Stimulated activated memory B cell treated with anti-CD40 and anti-IgM and Interleukin-4, amounts not matched to agents 10 μg/mL and 1 μg/mL and 100 μg/mL, for 72 hours (primary cell): ENCODE data around the gene RPS6KA5.
A peak's percentile ranks its signal among the peaks of the same experiment; 100 is the strongest.

Experiments used
- ATAC-seq: fragments of 150-1000 bp; cut with Tn5 transposase; 2 replicates; pipeline ENCODE4 v1.10.0; 2021
- H3K27ac Mint-ChIP-seq: one replicate; pipeline ENCODE4 v1.8.0; 2022; ENCODE audit warnings: mild to moderate bottlenecking, mixed read lengths
- H3K27me3 Mint-ChIP-seq: one replicate; pipeline ENCODE4 v1.8.0; 2022; ENCODE audit warnings: mixed read lengths
- H3K36me3 Mint-ChIP-seq: one replicate; pipeline ENCODE4 v1.8.0; 2022; ENCODE audit warnings: mixed read lengths
- H3K4me1 Mint-ChIP-seq: one replicate; pipeline ENCODE4 v1.8.0; 2022; ENCODE audit warnings: mixed read lengths
- H3K4me3 Mint-ChIP-seq: one replicate; pipeline ENCODE4 v1.8.0; 2022; ENCODE audit warnings: mild to moderate bottlenecking, moderate library complexity, mixed read lengths
- H3K9me3 Mint-ChIP-seq: one replicate; pipeline ENCODE4 v1.8.0; 2022; ENCODE audit warnings: mixed read lengths

RPS6KA5 gene

DNA sequence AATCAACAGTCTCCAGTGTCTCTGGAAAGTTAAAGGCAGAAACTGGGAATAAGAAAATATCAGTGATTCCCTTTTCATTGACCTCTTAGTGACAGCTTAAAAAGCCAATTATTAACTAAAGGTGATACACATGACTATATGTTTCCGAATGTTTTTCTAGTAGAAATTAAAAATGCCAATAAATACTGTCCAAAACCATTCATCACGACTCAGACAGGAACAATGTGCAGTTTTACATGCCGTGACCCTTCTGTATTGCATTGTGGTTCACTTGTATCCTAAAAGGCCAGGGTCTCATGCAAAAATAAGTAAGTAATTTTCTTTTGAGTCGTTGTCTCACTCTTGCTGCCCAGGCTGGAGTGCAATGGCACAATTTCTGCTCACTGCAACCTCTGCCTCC is 138.3 kb downstream of the RPS6KA5 start:
- Mint-ChIP-seq H3K36me3 (peaks cover 32% of the 10 kb centered on the region), H3K9me3 (no peaks in the 10 kb centered on the region), H3K27ac (no peak overlapping the region), H3K27me3 (no peaks in the 10 kb centered on the region), H3K4me3 (no peak overlapping the region), H3K4me1 (no peaks in the 10 kb centered on the region)
- no peak for ATAC-seq

- peaks cover 13% of the 10 kb centered on the region for H3K36me3 Mint-ChIP-seq
- no peak overlapping the region for H3K4me3 Mint-ChIP-seq
- ATAC-seq = no peak
- peaks cover 30% of the 10 kb centered on the region for H3K4me1 Mint-ChIP-seq
- H3K9me3 Mint-ChIP-seq = no peaks in the 10 kb centered on the region
- H3K27ac Mint-ChIP-seq = peak overlapping the region; percentile 37
- H3K27me3 Mint-ChIP-seq = no peaks in the 10 kb centered on the region
Observed at GRCh38 chr14:90911121-90911520, 149.3 kb downstream of the RPS6KA5 start.

- peaks cover 31% of the 10 kb centered on the region for H3K4me1 Mint-ChIP-seq
- no peaks in the 10 kb centered on the region for H3K27me3 Mint-ChIP-seq
- H3K36me3 Mint-ChIP-seq = peaks cover 7% of the 10 kb centered on the region
- ATAC-seq = no peak
- no peak overlapping the region for H3K27ac Mint-ChIP-seq
- no peaks in the 10 kb centered on the region for H3K9me3 Mint-ChIP-seq
- no peak overlapping the region for H3K4me3 Mint-ChIP-seq
Observed at GRCh38 chr14:90907178-90907577, 153.3 kb downstream of the RPS6KA5 start.

GRCh38 chr14:90905531-90905930 is 154.9 kb downstream of the RPS6KA5 start:
- no peaks in the 10 kb centered on the region for H3K36me3 Mint-ChIP-seq
- peaks cover 17% of the 10 kb centered on the region for H3K4me1 Mint-ChIP-seq
- no peak overlapping the region for H3K4me3 Mint-ChIP-seq
- ATAC-seq = peak; percentile 91
- peak overlapping the region; percentile 76 for H3K27ac Mint-ChIP-seq
- no peaks in the 10 kb centered on the region for H3K27me3 Mint-ChIP-seq
- H3K9me3 Mint-ChIP-seq = no peaks in the 10 kb centered on the region

- H3K4me1 Mint-ChIP-seq = peaks cover 17% of the 10 kb centered on the region
- no peaks in the 10 kb centered on the region for H3K27me3 Mint-ChIP-seq
- H3K36me3 Mint-ChIP-seq = peaks cover 11% of the 10 kb centered on the region
- H3K4me3 Mint-ChIP-seq = no peak overlapping the region
- no peaks in the 10 kb centered on the region for H3K9me3 Mint-ChIP-seq
- peak; percentile 80 for ATAC-seq
- H3K27ac Mint-ChIP-seq = no peak overlapping the region
Observed at GRCh38 chr14:90903101-90903500, 157.3 kb downstream of the RPS6KA5 start.

DNA sequence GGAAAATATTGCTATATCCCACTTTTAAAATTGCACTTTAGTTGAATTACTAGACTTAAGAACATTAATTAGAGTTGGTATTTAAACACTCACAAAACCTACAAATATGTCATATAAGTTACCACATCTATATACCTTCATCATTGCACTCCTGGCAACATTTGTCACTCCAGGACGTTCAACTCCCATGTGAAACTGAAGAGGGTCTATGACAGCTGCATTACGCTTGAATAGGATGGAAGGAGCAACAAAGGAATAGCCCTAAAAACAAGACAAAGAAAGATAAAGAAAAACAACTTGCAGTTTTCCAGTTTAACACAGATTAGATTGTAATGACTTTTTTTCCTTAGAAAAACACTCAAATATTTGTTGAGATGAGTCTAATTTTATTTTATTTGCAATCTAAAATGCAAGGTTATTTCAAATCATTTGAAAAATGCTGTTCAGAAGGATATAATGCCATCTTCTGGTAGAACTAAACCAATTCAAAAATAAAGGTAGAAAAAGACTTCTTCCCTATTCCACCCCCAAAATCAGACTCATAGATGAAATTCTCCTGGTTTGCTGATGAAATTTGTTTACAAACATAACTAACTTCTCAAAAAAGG is 159.9 kb downstream of the RPS6KA5 start:
- no peaks in the 10 kb centered on the region for H3K27me3 Mint-ChIP-seq
- H3K36me3 Mint-ChIP-seq = peaks cover 24% of the 10 kb centered on the region
- H3K4me1 Mint-ChIP-seq = peaks cover 5% of the 10 kb centered on the region
- H3K27ac Mint-ChIP-seq = no peak overlapping the region
- no peak overlapping the region for H3K4me3 Mint-ChIP-seq
- H3K9me3 Mint-ChIP-seq = no peaks in the 10 kb centered on the region
- no peak for ATAC-seq

DNA sequence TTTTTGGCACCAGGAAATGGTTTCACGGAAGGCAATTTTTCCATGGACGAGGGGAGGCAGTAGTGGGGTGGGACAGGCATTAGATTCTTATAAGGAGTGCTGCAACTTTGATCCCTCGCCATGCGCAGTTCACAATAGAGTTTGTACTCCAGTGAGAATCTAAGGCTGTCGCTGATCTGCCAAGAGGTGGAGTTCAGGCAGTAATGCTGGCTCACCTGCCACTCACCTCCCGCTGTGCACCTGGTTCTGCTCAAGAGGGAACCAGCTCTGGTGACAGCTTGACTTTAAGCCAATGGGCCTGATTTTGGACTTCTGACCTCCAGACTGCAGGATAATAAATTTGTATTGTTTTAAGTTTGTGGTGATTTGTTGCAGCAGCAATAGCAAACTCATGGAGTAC is 163.4 kb downstream of the RPS6KA5 start:
- Mint-ChIP-seq H3K4me3 (no peak overlapping the region), H3K27me3 (no peaks in the 10 kb centered on the region), H3K4me1 (no peaks in the 10 kb centered on the region), H3K27ac (no peak overlapping the region), H3K36me3 (peaks cover 31% of the 10 kb centered on the region), H3K9me3 (no peaks in the 10 kb centered on the region)
- no peak for ATAC-seq

DNA sequence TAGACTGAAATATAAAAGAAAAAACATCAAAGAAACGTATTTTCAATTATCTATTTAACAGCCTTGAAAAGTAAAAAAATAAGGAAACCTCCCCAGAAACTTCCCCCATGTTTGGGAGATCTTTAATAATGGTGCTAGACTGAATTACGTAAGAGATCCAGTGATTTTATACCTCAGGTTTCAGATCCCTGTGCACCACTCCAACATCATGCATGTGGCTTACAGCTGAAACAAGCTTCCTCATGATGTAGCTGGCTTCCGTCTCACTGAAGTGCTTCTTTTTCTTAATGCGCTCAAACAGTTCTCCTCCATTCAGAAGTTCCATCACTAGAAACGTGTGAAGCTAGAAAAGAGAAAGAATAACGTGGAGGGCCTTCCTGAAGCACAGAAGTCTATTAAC is 166.2 kb downstream of the RPS6KA5 start:
- H3K4me1 Mint-ChIP-seq = no peaks in the 10 kb centered on the region
- H3K4me3 Mint-ChIP-seq = no peak overlapping the region
- no peaks in the 10 kb centered on the region for H3K9me3 Mint-ChIP-seq
- H3K27ac Mint-ChIP-seq = no peak overlapping the region
- peaks cover 36% of the 10 kb centered on the region for H3K36me3 Mint-ChIP-seq
- ATAC-seq = no peak
- H3K27me3 Mint-ChIP-seq = no peaks in the 10 kb centered on the region

GRCh38 chr14:90893510-90893909 is 166.9 kb downstream of the RPS6KA5 start:
- no peaks in the 10 kb centered on the region for H3K9me3 Mint-ChIP-seq
- H3K36me3 Mint-ChIP-seq = peaks cover 29% of the 10 kb centered on the region
- no peak overlapping the region for H3K27ac Mint-ChIP-seq
- no peaks in the 10 kb centered on the region for H3K27me3 Mint-ChIP-seq
- H3K4me1 Mint-ChIP-seq = no peaks in the 10 kb centered on the region
- H3K4me3 Mint-ChIP-seq = no peak overlapping the region
- ATAC-seq = no peak

- no peak overlapping the region for H3K4me3 Mint-ChIP-seq
- H3K4me1 Mint-ChIP-seq = no peaks in the 10 kb centered on the region
Observed at GRCh38 chr14:90892970-90893369, 167.5 kb downstream of the RPS6KA5 start.

GRCh38 chr14:90891326-90891725 is 169.1 kb downstream of the RPS6KA5 start:
- Mint-ChIP-seq H3K4me3 (no peak overlapping the region), H3K9me3 (no peaks in the 10 kb centered on the region), H3K27ac (no peak overlapping the region), H3K27me3 (no peaks in the 10 kb centered on the region), H3K36me3 (peaks cover 17% of the 10 kb centered on the region), H3K4me1 (no peaks in the 10 kb centered on the region)
- no peak for ATAC-seq

More at GRCh38 chr14:90892970-90893369, 167.5 kb downstream of the RPS6KA5 start:
- Mint-ChIP-seq H3K9me3 (no peaks in the 10 kb centered on the region), H3K27ac (peak overlapping the region; percentile 40), H3K36me3 (peaks cover 27% of the 10 kb centered on the region), H3K27me3 (no peaks in the 10 kb centered on the region)
- no peak for ATAC-seq

GRCh38 chr14:90890322-90891020 is 170.0 kb downstream of the RPS6KA5 start:
- ATAC-seq = no peak
- H3K4me1 Mint-ChIP-seq = no peaks in the 10 kb centered on the region
- peaks cover 14% of the 10 kb centered on the region for H3K36me3 Mint-ChIP-seq
- no peak overlapping the region for H3K4me3 Mint-ChIP-seq
- H3K27me3 Mint-ChIP-seq = no peaks in the 10 kb centered on the region
- no peaks in the 10 kb centered on the region for H3K9me3 Mint-ChIP-seq
- H3K27ac Mint-ChIP-seq = no peak overlapping the region

DNA sequence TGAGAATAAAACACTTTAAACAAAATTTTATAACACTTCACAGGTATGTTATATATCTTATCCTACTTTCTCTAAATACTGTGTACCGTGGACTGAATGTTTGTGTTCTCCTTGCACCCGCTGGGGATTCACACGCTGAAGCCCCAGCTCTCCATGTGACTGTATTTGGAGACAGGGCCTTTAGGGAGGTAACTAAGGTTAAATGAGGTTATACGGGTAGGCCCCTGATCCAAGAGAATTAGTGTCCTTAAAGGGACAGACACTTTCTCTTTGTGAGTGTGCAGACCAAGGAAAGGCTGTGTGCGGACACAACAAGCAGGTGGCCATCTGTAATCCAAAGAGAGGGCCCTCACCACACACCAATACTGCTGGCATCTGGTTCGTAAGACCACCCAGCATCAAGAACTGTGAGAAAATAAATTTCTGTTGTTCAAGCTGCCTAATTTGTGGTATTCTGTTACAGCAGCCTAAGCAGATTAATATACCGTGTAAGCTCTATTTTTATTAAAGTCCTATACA is 174.1 kb downstream of the RPS6KA5 start:
- H3K36me3 Mint-ChIP-seq = peaks cover 25% of the 10 kb centered on the region
- H3K27ac Mint-ChIP-seq = no peak overlapping the region
- no peaks in the 10 kb centered on the region for H3K27me3 Mint-ChIP-seq
- no peak for ATAC-seq
- peaks cover 7% of the 10 kb centered on the region for H3K9me3 Mint-ChIP-seq
- no peak overlapping the region for H3K4me3 Mint-ChIP-seq
- H3K4me1 Mint-ChIP-seq = no peaks in the 10 kb centered on the region

DNA sequence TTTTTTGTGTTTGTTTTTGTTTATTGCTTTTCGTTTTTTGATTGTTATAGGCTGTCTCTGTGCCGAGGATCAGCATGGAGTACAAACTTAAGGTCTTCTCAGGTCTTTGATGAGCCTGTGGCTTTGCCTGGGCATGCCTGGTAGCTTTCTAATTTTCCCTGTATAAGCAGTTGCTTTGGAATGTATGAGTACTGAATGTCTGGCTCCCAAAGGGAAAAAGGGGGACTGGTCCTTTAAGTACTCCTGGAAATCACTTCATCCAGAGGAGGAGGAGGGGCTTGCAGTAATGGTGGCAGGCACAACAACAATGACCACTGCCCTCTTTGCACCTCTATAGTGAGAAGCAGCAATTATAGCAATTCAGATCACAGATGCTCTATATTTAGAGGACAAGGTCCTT is 176.7 kb downstream of the RPS6KA5 start:
- Mint-ChIP-seq H3K27ac (no peak overlapping the region), H3K36me3 (peaks cover 27% of the 10 kb centered on the region), H3K4me3 (no peak overlapping the region), H3K9me3 (peaks cover 7% of the 10 kb centered on the region), H3K27me3 (no peaks in the 10 kb centered on the region), H3K4me1 (no peaks in the 10 kb centered on the region)
- no peak for ATAC-seq

DNA sequence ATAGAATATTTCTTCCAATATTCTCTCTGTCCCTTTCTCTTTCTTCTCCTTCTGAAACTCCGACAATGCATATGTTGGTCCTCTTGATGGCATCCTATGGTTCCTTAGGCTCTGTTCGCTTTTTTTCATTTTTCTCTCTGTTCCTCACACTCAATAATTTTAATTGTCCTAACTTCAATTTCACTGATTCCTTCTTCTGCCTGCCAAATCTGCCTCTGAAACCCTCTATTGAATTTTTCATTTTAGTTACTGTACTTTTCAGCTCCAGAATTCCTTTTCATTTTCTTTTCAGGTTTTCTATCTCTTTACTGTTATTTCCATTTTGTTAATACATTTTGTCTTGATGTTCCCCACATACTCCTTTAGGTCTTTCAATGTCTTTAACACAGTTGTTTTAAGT is 177.2 kb downstream of the RPS6KA5 start:
- Mint-ChIP-seq H3K27ac (no peak overlapping the region), H3K9me3 (peaks cover 7% of the 10 kb centered on the region), H3K4me1 (no peaks in the 10 kb centered on the region), H3K27me3 (no peaks in the 10 kb centered on the region), H3K36me3 (peaks cover 31% of the 10 kb centered on the region), H3K4me3 (no peak overlapping the region)
- no peak for ATAC-seq

- ATAC-seq = no peak
- H3K4me1 Mint-ChIP-seq = no peaks in the 10 kb centered on the region
- H3K9me3 Mint-ChIP-seq = peaks cover 10% of the 10 kb centered on the region
- no peaks in the 10 kb centered on the region for H3K27me3 Mint-ChIP-seq
- peaks cover 53% of the 10 kb centered on the region for H3K36me3 Mint-ChIP-seq
- H3K27ac Mint-ChIP-seq = no peak overlapping the region
- H3K4me3 Mint-ChIP-seq = no peak overlapping the region
Observed at GRCh38 chr14:90880282-90880681, 180.2 kb downstream of the RPS6KA5 start.
